Measurements from ENCODE around the gene CORO2B.
"Not testable (repeated sequence)": the region's sequence is repeated elsewhere in the genome, so short reads cannot be mapped to it uniquely, and the experiment has no call there.

Gene CORO2B

GRCh38 chr15:68593341-68593740 lies 14.5 kb downstream of the CORO2B start:
- no peak for DNase-seq

GRCh38 chr15:68593828-68594532 lies 15.2 kb downstream of the CORO2B start:
- no peak for DNase-seq

GRCh38 chr15:68594533-68595259 lies 15.9 kb downstream of the CORO2B start:
- no peak for DNase-seq

GRCh38 chr15:68595260-68595564 lies 16.4 kb downstream of the CORO2B start:
- DNase-seq, result no peak

DNA sequence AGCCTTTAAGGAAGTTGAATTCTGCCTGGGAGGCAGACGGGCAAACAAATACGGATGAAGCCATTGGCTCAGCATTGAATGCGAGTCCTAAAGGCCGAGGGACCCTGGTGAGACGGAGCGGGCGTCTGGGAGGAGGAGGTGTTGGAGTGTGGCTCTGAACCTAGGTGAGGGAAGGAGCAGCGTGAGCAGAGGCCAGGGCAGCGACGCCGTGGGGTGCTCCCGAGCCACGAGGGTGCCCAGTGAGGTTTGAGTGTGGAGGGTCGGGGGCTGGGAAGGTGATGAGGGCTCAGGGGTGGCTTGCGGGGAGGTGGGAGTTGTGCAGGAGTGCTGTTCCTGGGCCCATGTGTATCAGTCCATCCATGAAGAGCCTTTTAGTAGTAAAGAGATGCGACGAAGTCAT lies 17.0 kb downstream of the CORO2B start:
- no peak for DNase-seq

DNA sequence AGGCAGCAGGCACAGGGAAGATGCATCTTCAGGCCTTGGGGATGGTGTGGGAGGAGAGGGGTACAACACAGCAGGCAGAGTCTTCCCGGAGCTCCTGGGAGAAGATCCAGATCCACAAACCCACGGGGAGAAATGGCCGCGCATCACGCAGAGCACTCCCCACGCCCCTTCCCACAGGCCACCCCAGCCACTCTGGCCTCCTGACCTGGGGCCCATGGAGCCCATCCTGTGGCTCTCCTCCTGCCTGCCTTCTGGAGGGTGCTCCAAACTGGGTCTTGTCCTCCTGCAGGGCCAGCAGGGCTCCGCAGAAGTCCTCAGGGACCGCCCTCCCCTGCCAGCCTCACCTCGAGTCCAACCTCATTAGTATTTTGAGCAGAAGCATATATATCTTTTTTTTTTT lies 17.9 kb downstream of the CORO2B start:
- DNase-seq, result no peak

GRCh38 chr15:68597581-68597980 lies 18.8 kb downstream of the CORO2B start:
- no peak for DNase-seq

DNA sequence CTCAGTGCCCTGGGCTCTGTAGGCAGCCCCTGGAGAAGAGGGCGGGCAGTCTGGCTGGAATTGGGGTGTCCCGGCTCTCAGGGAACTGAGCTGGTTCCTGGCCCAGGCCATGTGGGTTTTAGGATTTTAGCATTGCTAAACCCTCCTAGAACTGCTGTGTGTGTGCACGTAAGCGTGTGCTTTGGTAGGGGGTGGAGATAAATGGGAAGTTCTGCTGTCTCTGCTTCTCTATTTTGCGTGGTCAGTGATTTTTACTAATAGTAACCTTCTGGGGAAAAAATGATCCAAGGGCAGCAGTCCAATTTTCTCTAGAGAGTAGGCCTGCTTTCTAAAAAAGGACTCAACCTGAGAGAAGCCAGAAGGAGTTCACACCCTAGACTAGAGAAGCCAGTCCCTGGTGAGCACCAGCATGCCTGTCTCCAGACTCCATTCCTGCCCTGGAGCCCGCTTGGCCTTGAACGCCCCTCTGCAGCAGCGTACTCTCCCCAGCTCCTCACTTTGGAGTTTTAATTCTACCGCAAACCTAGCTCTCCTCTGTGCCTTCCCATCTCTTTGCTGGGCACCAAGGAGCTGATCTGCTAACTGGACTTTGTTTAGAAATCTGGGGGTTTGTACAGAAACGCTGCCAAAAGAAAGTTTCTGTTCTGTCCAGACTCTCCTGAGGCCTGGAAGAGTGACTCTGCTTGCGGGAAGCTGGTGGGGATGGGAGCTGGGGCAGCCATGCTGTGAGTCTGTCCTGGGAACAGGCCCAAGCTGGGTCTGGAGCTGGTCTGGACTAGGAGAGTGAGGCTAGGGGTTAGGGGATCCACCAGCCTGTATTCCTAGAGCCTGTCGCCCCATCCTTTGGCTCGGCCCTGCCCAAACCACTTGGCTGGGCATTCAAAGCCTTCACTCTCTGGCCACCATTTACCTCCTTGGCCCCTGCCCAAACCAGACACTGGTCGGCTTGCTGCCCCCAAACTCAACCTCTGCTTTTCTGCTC lies 19.7 kb downstream of the CORO2B start:
- no peak for DNase-seq

DNA sequence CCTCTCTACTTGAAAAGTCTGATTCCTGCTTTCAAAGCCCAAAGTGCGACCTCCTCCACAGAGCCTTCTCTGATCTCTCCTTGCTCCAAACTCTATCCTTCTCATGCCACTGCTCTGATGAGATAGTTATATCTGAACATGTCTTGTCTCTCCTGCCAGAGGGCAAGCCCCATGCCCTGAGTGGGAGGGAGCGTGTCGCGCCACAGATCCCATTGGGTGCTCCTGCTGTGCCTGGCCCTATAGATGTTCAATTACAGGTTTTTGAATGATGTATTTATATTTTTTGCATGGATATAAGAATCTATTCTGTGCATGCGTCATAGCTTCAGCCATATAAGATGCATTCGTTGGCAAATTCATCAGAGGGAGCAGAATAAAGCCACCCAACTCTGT lies 20.4 kb downstream of the CORO2B start:
- no peak for DNase-seq

DNA sequence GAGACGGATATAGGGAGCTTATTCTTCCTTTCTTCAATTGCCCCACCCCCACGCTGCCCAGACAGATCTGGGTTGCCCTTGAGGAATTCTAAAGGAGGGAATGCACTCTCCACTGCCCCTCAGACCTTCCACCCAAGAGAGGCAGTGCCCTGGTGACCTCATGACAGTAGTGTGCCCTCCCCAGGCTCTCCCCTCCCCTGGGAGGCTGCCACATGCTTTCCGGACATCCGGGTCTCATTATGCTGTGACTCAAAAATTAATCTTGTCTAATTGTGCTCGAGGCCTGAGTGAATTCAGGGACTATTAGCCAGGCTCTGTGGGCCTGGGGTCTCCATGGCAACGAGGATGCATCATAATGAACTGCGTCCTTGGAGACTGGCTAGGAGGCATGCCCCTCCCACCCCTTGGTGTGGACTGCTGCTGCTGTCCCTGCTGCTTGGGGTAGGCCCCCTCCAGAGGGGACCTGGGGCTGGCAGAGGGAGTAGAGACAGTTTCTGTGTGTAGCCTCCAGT lies 20.8 kb downstream of the CORO2B start:
- no peak for DNase-seq

- no peak for DNase-seq
These were observed 22.7 kb downstream of the CORO2B start for GRCh38 chr15:68601206-68602197.

DNA sequence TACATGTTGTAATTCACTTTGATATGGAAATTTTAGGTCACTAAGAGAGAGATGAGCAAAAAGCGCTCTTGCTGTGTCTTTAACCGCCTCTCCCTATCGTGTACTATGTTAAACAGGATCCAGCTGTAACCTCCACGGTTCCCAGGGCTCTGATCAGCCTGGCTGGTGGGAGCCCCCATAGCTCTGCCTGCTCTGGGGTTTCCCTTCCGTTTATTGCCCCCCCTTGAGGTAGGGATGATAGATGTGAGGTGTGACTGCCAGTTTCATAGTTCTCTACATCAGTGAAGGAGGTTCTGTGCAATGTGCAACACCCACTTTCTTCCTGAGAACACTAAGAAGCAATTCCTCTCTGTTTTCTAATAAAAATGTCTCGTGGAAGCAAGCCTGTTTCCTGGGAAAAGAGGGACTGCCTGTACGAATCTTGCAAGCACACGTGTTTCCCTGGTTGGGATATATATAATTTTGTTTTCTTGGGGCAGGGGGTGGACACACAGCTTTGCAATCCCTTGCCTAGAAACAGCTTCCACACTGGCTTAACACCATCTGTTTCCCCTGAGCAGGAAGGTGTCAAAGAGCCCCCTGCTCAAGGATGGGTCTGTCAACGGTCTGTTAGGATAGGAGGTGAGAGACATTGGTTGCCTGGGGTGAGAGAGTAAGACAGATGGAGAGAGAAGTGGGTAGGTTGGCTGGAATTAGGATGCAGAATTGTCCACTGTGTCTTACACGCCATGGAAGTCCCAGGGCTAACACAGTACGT lies 23.8 kb downstream of the CORO2B start:
- DNase-seq, result no peak

GRCh38 chr15:68603216-68603595 lies 24.4 kb downstream of the CORO2B start:
- no peak for DNase-seq

GRCh38 chr15:68603951-68604350 lies 25.2 kb downstream of the CORO2B start:
- DNase-seq, result no peak

- DNase-seq, result not testable (repeated sequence)
These were observed 26.2 kb downstream of the CORO2B start for GRCh38 chr15:68604840-68605478.

GRCh38 chr15:68606375-68606774 lies 27.6 kb downstream of the CORO2B start:
- DNase-seq, result no peak

- no peak for DNase-seq
These were observed 29.5 kb downstream of the CORO2B start for GRCh38 chr15:68608206-68608843.

DNA sequence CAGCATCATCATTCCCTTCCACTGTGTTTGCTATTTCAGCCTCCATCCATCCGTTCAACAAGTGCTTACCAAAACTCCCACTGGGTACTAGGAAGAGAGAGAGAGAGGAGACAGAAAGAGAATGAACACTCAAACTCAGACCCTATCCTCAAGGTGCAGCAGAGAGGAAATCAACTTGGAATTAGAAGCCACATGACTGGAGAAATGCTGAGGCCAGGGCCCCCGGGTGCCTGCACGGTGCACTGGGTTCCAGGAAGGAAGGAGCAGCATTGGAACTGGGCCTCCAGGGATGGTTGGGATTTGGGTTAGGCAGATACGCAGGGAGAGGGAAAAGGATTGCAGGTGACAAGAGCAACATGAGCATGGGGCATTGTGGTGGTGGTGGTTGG lies 30.0 kb downstream of the CORO2B start:
- DNase-seq, result no peak

DNA sequence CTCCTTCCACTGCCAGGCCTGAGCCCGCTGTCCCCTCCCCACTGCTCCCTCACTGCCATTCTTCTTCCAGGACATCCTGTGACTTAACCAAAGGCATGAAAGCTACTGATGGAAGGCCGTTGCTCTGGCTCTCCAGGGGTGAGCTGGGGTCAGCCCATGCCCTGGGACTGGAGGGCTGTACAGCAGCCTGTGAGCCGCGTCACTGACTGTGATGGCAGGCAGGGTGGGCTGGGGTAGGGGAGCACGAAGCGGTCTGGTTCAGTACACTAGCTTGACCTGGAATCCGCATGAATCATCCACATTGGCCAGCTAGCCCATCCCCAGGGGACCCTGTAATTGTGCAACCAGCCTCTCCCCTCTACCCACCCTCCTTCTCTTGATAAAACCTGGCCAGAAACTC lies 30.8 kb downstream of the CORO2B start:
- DNase-seq, result no peak

GRCh38 chr15:68610825-68611224 lies 32.0 kb downstream of the CORO2B start:
- no peak for DNase-seq

Measured in CD4-positive, alpha-beta T cell treated with Interleukin-6 for 4 hours (primary cell).